Nephron (organoid): ENCODE measurements around the gene MCF2L2.

ENCODE experiments used
- H3K27ac Mint-ChIP-seq, 3 experiments: 2 replicates each; pipeline ENCODE4 v1.8.0; 2020; ENCODE audit warnings: mixed read lengths in 3 of 3, mild to moderate bottlenecking in 2 of 3, moderate library complexity in 1 of 3
- H3K27me3 Mint-ChIP-seq: 2 replicates; pipeline ENCODE4 v1.8.0; 2021; ENCODE audit warnings: low read depth, mild to moderate bottlenecking, moderate library complexity, mixed read lengths
- H3K36me3 Mint-ChIP-seq: 2 replicates; pipeline ENCODE4 v1.8.0; 2020; ENCODE audit warnings: low read depth, mixed read lengths
- H3K4me1 Mint-ChIP-seq: 2 replicates; pipeline ENCODE4 v1.8.0; 2020; ENCODE audit warnings: mixed read lengths
- H3K4me3 Mint-ChIP-seq, 3 experiments: 2 replicates each; pipeline ENCODE4 v1.8.0; 2020; ENCODE audit warnings: mild to moderate bottlenecking in 3 of 3, mixed read lengths in 3 of 3, moderate library complexity in 2 of 3
- H3K9me3 Mint-ChIP-seq: 2 replicates; pipeline ENCODE4 v1.8.0; 2020; ENCODE audit warnings: mixed read lengths
- TF ChIP-seq, protein P1 (sequence below), 3 experiments: fragments of 200-600 bp; sonication (generic); IDR thresholded peaks; one replicate each; pipeline ENCODE4 v1.5.0; 2021; ENCODE audit warnings: antibody characterized with exemption in 3 of 3; ENCODE audit not compliant: unreplicated experiment in 3 of 3

Gene MCF2L2

DNA sequence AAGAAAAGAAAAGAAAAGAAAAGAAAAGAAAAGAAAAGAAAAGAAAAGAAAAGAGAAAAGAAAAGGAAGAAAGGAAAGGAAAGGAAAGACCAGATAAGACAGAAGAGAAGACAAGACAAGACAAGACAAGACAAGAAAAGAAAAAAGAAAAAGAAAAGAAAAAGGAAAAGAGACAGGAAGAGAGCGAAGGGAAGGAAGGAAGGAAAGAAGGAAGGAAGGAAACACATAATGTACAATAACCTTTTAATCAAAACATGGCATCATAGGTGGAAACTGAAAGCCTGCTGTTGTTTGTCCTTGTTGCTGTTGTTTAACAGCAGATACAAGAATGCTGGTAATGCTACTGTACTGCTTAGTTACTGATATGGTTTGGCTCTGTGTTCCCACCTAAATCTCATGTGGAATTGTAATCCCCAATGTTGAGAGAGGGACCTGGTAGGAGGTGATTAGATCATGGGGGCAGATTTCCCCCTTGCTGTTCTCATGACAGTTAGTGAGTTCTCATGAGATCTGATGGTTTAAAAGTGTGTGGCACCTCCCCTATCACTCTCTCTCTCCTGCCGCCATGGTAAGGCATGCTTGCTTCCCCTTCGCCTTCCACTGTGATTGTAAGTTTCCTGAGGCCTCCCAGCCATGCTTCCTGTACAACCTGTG is 67.3 kb downstream of the MCF2L2 start:
- Mint-ChIP-seq H3K36me3 (no peaks in the 10 kb centered on the region), H3K4me1 (no peaks in the 10 kb centered on the region), H3K4me3 (no peak overlapping the region), H3K27me3 (no peaks in the 10 kb centered on the region), H3K27ac (no peak overlapping the region), H3K9me3 (no peaks in the 10 kb centered on the region)
- TF ChIP-seq, protein P1, sequence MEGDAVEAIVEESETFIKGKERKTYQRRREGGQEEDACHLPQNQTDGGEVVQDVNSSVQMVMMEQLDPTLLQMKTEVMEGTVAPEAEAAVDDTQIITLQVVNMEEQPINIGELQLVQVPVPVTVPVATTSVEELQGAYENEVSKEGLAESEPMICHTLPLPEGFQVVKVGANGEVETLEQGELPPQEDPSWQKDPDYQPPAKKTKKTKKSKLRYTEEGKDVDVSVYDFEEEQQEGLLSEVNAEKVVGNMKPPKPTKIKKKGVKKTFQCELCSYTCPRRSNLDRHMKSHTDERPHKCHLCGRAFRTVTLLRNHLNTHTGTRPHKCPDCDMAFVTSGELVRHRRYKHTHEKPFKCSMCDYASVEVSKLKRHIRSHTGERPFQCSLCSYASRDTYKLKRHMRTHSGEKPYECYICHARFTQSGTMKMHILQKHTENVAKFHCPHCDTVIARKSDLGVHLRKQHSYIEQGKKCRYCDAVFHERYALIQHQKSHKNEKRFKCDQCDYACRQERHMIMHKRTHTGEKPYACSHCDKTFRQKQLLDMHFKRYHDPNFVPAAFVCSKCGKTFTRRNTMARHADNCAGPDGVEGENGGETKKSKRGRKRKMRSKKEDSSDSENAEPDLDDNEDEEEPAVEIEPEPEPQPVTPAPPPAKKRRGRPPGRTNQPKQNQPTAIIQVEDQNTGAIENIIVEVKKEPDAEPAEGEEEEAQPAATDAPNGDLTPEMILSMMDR (IDR thresholded peaks at IDR 0.05; ENCODE audit: unreplicated experiment in 3 of 3) = no peak

DNA sequence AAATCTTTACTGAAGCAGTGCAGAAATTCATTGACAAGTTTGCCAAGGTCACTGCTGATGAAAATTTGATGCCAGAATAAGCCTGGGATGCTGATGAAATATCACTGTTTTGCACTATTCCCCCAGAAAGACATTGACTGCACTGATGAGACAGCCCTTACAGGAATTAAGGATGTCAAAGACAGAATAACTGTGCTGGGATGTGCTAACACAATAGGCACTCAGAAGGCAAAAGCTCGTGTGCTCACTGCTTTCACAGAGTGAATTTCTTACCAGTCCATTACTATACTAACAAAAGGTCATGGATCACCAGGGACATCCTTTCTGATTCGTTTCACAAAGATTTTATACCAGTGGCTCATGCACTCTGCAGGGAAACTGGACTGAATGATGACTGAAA is 69.4 kb downstream of the MCF2L2 start:
- H3K27ac Mint-ChIP-seq = no peak overlapping the region
- no peaks in the 10 kb centered on the region for H3K36me3 Mint-ChIP-seq
- TF ChIP-seq, protein P1 (IDR thresholded peaks at IDR 0.05; ENCODE audit: unreplicated experiment in 3 of 3) = no peak
- H3K4me1 Mint-ChIP-seq = no peaks in the 10 kb centered on the region
- H3K4me3 Mint-ChIP-seq = no peak overlapping the region
- no peaks in the 10 kb centered on the region for H3K9me3 Mint-ChIP-seq
- no peaks in the 10 kb centered on the region for H3K27me3 Mint-ChIP-seq

DNA sequence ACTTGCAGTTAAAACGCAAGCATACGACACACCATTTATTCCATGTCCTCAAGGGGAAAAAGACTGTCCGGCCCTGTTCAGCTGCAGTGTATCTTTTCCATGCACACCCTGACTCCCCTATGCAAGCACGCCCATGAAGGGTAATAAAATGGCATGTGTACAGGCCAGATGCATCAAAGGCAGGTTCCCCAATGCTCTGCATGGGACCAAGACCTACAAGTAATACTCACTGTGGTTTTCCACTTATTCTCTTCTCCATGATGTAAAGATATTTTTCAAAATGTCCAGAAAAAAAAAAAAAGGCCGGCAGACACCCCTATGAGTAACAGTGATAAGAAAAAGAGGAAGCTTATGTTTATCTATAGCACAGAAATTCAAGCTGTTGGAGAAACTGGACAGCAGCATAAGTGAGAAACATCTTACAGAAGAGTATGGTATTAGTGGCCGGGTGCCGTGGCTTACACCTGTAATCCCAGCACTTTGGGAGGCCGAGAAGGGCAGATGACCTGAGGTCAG is 70.8 kb downstream of the MCF2L2 start:
- no peaks in the 10 kb centered on the region for H3K9me3 Mint-ChIP-seq
- H3K36me3 Mint-ChIP-seq = no peaks in the 10 kb centered on the region

DNA sequence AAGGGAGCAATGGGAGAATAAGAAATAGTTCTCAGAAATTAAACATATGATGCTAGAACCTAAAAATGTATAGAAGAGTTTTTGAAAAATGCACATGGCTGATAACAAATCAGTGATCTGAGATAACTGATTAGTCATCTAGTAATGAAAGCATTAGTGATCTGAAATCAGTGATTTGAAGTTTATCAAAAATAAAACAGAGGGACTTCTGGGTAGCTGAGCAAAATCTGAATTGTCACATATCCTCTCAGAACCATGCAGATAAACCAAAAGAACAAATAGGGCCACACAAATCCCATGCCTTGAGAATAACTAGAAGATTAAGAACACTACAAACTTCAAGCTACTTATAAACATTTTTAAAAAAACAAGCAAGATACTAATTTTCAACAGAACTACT is 71.5 kb downstream of the MCF2L2 start:
- Mint-ChIP-seq H3K4me3 (no peak overlapping the region), H3K9me3 (no peaks in the 10 kb centered on the region), H3K27ac (no peak overlapping the region), H3K4me1 (no peaks in the 10 kb centered on the region), H3K36me3 (no peaks in the 10 kb centered on the region), H3K27me3 (no peaks in the 10 kb centered on the region)
- TF ChIP-seq, protein P1 (IDR thresholded peaks at IDR 0.05; ENCODE audit: unreplicated experiment in 3 of 3) = no peak

More for the DNA sequence above, 70.8 kb downstream of the MCF2L2 start:
- TF ChIP-seq, protein P1 (IDR thresholded peaks at IDR 0.05; ENCODE audit: unreplicated experiment in 3 of 3) = no peak
- H3K4me1 Mint-ChIP-seq = no peaks in the 10 kb centered on the region
- H3K4me3 Mint-ChIP-seq = no peak overlapping the region
- H3K27me3 Mint-ChIP-seq = no peaks in the 10 kb centered on the region
- no peak overlapping the region for H3K27ac Mint-ChIP-seq

DNA sequence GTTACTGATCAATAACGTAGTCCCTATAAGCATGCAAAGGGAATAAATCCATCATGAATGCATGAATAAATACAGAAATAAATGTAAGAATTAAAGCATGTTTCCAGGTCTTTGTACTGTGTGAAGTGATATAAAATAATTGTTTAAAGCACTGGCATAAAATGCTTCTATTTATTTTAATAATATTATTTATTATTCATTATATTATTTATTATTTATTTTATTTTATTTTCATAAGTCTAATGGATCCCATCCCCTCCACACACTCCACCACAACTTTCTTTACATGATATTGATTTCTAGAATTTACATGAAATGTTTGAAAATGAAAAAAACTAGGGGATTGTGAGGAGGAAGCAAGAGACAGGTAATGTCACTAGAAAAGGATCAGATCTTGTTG is 73.5 kb downstream of the MCF2L2 start:
- Mint-ChIP-seq H3K27me3 (no peaks in the 10 kb centered on the region), H3K27ac (no peak overlapping the region), H3K4me3 (no peak overlapping the region), H3K4me1 (no peaks in the 10 kb centered on the region), H3K36me3 (no peaks in the 10 kb centered on the region), H3K9me3 (no peaks in the 10 kb centered on the region)
- TF ChIP-seq, protein P1 (IDR thresholded peaks at IDR 0.05; ENCODE audit: unreplicated experiment in 3 of 3) = no peak

DNA sequence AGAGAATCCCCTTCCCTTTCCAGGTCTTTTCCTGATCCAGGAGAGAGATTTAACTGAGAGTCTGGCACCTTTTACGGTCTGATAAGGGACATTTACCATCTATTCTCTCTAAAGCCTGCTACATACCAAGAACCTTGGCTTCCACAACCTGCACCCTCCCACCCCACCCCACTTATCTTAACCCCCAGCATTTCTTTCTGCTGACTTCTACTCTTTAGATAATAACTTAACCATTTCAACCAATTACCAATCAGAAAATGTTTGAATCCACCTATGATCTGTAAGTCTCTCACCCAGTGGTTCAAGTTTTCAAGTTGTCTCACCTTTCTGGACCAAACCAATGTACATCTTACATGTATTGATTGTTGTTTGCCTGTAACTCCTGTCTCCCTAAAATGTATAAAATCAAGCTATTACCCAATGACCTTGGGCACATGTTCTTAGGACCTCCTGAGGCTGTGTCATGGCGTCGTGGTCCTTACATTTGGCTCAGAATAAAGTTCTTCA is 74.0 kb downstream of the MCF2L2 start:
- no peaks in the 10 kb centered on the region for H3K9me3 Mint-ChIP-seq
- no peak overlapping the region for H3K4me3 Mint-ChIP-seq
- H3K27me3 Mint-ChIP-seq = no peaks in the 10 kb centered on the region
- TF ChIP-seq, protein P1 (IDR thresholded peaks at IDR 0.05; ENCODE audit: unreplicated experiment in 3 of 3) = no peak
- H3K36me3 Mint-ChIP-seq = no peaks in the 10 kb centered on the region
- no peak overlapping the region for H3K27ac Mint-ChIP-seq
- no peaks in the 10 kb centered on the region for H3K4me1 Mint-ChIP-seq
